Heart left ventricle (tissue), 13 donors: ENCODE measurements around the gene PRMT5.

ENCODE experiments used
- POLR2A ChIP-seq, 2 donors: fragments of 450-650 bp; IDR thresholded peaks; one replicate each; pipeline ENCODE4 v1.6.1; 2017; ENCODE audit warnings: antibody characterized with exemption in 2 of 2, mild to moderate bottlenecking in 2 of 2, moderate library complexity in 2 of 2
- TF ChIP-seq, protein P1 (sequence below), 12 donors: fragments of 200-600 bp; sonication (generic) in 4 of 12; IDR thresholded peaks; one replicate each; pipeline versions ENCODE4 v1.5.0 to v1.8.0; 2018 to 2022; ENCODE audit warnings: antibody characterized with exemption in 12 of 12, mild to moderate bottlenecking in 5 of 12
- donor health status: ischemic (EF 13 %, LVEDD 7.1; RV severe dilation, severe dysfunction).
- donor health status: DM: no; HTN: yes; CAD: no.
- donor health status: DM: no; HTN: no; CAD: no.
- donor health status: ischemic (EF 25% LVEDD 6.9; RV normal size, moderate dysfunction).
- donor health status: ischemic (EF 25% LVEDD 5.7; RV mildly dilated, moderate dysfunction).
- donor health status: ischemic (EF 35%, LVEDD 5.7; RV mildly dilated, moderate dysfunction).
- donor health status: nonischemic (EF 11% LVEDD 7.7; RV severe dilation, severe dysfunction).
- donor health status: DM: yes; HTN: yes; CAD: no.
- donor health status: PGD.
- donor health status: ischemic (EF 29% LVEDD 5.4; RV normal size, mild dysfunction).
- donor health status: nonischemic (EF 23%, LVEDD 6.1; RV moderate dilation, normal function).

DNA sequence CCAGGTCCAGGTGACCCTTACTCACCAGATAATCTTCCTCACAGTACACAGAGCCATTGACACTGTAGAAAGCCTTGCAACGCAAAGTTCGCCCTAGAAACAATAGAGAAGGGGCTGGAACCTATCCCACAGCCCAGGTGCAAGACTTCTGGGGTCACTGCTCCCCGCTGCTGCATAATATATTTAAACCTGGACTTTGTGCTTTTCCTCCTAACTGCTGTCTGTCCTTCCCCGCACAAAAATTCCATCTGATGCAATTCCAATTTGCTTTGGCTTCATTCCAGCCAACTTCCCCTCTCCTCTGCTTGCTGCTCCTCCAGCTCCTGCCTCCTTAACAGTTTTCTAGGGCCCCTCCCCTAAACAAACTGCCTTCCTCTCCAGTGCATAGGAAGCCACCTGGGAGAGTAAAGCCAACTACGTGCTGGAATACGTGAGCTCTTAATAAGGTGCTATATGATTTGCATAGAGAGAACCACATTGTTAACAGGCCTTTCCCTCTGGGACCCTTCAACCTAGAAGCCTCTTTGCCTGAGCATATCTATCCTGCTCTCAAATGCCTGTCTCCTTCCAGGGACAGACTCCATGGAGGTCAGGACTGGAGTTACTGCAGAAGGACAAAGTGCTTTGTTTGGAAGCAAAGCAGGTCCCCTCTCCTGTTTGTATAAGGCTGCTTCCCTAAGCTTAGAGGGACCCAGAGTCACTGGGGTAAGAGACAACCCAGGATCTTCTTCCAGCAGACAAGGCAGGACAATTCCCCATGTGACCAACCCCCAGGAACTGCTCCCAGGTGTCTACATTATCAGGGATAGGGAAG lies 47.7 kb upstream of the PRMT5 start:
- TF ChIP-seq, protein P1, sequence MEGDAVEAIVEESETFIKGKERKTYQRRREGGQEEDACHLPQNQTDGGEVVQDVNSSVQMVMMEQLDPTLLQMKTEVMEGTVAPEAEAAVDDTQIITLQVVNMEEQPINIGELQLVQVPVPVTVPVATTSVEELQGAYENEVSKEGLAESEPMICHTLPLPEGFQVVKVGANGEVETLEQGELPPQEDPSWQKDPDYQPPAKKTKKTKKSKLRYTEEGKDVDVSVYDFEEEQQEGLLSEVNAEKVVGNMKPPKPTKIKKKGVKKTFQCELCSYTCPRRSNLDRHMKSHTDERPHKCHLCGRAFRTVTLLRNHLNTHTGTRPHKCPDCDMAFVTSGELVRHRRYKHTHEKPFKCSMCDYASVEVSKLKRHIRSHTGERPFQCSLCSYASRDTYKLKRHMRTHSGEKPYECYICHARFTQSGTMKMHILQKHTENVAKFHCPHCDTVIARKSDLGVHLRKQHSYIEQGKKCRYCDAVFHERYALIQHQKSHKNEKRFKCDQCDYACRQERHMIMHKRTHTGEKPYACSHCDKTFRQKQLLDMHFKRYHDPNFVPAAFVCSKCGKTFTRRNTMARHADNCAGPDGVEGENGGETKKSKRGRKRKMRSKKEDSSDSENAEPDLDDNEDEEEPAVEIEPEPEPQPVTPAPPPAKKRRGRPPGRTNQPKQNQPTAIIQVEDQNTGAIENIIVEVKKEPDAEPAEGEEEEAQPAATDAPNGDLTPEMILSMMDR (IDR thresholded peaks at IDR 0.05): no peak
- TF ChIP-seq POLR2A (IDR thresholded peaks at IDR 0.05): no peak
